GM13977 (cell line): Measurements from ENCODE around the gene SNUPN.
"Not testable (repeated sequence)": the region's sequence is repeated elsewhere in the genome, so short reads cannot be mapped to it uniquely, and the experiment has no call there.

Source experiments
- DNase-seq: peaks from one replicate; pipeline ENCODE4 v3.0.0; 2012; ENCODE audit warnings: low spot score
- in situ Hi-C: fragments of 300-500 bp; cut with MboI; formaldehyde crosslinking; loops from one replicate; pipeline ENCODE4 v1.12.0; 2022; ENCODE audit warnings: low sequenced_read_pairs, low pct_unique_long_range_greater_than_20kb, mixed read lengths, inconsistent platforms; ENCODE audit not compliant: unreplicated experiment
- TF ChIP-seq, protein P1 (sequence below): IDR thresholded peaks from 2 replicates; pipeline ENCODE4 v1.5.1; 2012; ENCODE audit warnings: mild to moderate bottlenecking, control low read depth; ENCODE audit not compliant: insufficient read depth; ENCODE audit errors: extremely low read depth, missing control alignments

SNUPN gene

DNA sequence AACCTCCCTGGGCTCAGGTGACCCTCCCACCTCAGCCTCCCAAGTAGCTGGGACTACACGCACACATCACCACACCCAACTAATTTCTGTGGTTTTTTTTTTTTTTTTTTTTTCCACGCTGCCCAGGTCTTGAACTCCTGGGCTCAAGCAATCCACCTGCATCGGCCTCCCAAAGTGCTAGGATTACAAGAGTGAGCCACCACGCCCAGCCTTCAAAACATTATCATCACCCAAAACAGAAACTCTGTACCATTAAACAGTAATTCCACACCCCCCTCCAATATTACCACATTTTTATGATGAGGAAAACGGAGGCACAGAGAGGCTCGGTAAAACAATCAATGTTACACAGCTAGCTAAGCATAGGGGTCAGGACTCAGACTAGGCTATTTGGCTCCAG is 10.5 kb upstream of the SNUPN start:
- TF ChIP-seq, protein P1, sequence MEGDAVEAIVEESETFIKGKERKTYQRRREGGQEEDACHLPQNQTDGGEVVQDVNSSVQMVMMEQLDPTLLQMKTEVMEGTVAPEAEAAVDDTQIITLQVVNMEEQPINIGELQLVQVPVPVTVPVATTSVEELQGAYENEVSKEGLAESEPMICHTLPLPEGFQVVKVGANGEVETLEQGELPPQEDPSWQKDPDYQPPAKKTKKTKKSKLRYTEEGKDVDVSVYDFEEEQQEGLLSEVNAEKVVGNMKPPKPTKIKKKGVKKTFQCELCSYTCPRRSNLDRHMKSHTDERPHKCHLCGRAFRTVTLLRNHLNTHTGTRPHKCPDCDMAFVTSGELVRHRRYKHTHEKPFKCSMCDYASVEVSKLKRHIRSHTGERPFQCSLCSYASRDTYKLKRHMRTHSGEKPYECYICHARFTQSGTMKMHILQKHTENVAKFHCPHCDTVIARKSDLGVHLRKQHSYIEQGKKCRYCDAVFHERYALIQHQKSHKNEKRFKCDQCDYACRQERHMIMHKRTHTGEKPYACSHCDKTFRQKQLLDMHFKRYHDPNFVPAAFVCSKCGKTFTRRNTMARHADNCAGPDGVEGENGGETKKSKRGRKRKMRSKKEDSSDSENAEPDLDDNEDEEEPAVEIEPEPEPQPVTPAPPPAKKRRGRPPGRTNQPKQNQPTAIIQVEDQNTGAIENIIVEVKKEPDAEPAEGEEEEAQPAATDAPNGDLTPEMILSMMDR: no peak
- DNase-seq: no peak
- in situ Hi-C loops: loop anchor here (25.0 kb wide), 1 partner anchor 274 kb away; the partner anchor contains the start of gene MAN2C1

DNA sequence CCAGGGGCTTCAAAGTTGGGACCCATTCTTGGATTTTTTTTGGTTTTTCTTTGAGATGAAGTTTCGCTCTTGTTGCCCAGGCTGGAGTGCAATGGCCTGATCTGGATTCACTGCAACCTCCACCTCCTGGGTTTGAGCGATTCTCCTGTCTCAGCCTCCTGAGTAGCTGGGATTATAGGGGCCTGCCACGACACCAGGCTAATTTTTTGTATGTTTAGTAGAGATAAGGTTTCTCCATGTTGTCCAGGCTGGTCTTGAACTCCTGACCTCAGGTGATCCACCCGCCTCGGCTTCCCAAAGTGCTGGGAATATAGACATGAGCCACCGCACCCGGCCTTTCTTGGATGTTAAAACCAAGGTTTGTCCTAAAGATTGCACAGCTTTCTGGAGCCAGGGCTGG is 8.4 kb upstream of the SNUPN start:
- in situ Hi-C loops: loop anchor here (25.0 kb wide), 1 partner anchor 272 kb away; the partner anchor contains the start of gene MAN2C1

DNA sequence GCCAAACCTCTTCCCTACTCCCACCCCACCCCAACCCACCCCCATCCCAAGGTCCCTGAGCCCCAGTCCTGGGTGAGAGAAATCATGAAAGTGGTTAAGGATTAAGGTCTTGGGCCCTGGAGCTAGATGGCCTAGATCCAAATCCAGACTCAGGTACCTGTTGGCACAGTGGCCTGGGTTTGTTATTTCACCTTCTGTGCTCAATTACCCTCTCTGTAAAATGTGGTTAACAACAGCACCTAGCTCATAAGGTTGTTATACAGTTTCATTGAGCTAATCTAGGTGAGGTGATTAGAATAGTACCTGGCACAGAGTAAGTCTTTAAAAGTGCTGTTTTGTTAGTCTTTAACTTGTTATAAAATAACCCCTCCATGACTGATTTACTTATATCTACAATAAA is 6.4 kb upstream of the SNUPN start:
- no peak for DNase-seq
- in situ Hi-C loops: loop anchor here (25.0 kb wide), 1 partner anchor 270 kb away; the partner anchor contains the start of gene MAN2C1
- TF ChIP-seq, protein P1: no peak

More for the DNA sequence above, 8.4 kb upstream of the SNUPN start:
- not testable (repeated sequence) for DNase-seq

DNA sequence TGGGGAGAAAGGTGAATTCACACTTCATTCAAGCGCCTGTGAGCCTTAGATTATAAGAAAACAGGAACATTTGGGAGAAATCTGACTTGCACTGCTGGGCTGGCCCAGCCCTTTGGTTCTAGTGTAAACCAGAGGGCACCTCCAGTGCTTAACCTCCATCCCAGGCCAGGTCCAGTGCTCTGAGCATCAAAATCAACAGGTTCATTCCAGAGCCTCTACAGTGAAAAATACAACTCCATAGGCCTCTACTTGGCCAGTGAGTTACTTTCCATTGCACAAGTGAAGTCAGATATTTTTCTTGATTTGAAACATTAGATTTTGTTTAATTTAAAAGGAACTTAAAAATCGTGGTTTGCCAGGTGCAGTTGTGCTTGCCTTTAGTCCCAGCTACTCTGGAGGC is 3.0 kb downstream of the SNUPN start:
- in situ Hi-C loops: no loop called here
- no peak for DNase-seq
- TF ChIP-seq, protein P1: no peak

DNA sequence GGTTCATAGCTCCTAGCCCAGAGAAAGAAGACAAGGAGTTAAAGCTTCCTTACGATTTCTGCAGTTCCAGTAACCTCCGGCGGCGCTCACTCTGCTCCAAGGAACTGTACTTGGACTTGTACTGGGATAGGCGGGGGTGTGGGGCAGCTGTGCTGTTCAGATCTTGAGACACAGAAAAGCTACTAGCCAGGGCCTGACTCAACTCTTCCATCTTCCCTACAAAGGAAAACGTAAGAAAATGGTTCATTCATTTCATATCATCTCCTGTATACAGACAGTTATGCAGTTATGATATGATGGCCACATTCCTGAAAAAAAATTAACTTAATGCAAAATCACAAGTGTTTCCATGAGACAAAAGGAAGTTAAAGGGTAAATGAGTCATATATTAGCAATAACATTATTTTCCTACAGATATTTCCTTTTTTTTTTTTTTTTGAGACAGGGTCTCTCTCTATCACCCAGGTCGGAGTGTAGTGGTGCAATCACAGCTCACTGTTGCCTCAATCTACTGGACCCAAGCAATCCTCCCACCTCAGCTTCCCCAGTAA is 4.6 kb downstream of the SNUPN start:
- in situ Hi-C loops: no loop called here
- no peak for DNase-seq
- TF ChIP-seq, protein P1: no peak

DNA sequence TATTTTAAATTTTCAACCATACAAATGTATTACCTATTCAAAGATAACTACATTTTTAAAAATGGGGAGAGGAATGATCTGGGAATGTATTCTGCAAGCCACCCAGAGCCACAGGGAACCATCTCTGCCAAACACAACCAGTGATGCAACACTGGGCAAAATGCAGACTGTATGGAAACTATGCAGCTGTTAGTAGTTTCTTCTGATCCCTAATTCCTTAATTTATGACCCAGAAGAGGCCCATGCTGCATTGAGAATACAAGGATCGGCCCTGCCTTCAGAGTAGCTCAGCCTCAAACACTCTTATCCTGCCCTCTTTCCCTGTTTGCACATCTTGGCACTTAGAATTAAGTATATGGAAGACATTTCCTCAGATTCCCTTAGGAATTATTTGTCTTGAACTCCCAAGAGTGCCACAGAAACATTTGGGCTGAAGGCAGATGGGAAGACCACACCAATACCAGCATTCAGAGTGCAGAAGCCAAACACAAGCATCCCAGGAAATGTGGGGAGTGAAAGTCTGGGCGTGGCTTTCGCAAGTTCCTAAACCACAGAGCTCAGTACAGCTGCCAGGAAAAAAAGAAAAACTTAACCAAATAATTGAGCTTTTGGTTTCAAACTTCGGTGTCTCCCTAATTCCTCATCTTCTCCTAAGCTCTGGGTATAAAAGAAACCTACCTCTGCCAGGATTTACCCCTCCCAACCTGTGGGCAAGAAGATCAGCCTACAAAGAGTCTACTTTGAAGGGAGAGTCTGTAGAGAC is 5.3 kb downstream of the SNUPN start:
- in situ Hi-C loops: no loop called here
- no peak for DNase-seq
- TF ChIP-seq, protein P1: no peak

DNA sequence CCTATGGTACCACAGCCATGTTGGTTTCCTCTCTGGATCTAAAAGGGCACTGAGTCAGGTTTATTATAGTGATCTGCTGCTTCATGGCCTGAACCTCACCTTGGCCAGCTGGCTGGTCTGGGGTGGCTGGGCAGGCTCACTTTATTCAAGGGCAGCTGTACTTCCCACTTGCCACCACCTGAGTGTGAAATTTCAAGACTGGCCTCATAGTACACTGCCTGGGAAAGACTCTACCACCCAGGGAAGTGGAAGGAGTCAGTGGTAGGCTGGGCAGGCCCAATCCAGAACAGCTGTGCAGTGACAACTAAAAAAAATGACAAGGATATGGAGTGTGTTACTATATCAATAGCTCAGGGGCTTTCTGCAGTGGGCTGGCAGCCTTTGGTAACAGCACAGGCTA is 8.8 kb downstream of the SNUPN start:
- TF ChIP-seq, protein P1: no peak
- DNase-seq: no peak
- in situ Hi-C loops: no loop called here
